Upper lobe of right lung (tissue), 1 donor: Measurements from ENCODE around the gene OR5AU1. TPM values are rescaled to one million over a fixed set of nuclear protein-coding genes. Genes with fewer than 3 reads are reported as not detected.

Source experiments
- ATAC-seq: fragments of 200-7000 bp; cut with Tn5 transposase; one replicate; pipeline ENCODE4 v1.9.1; 2020; ENCODE audit warnings: mild to moderate bottlenecking, moderate library complexity
- DNase-seq: peaks from one replicate; pipeline ENCODE4 v3.0.0-alpha.2; 2020
- H3K27ac ChIP-seq: fragments of 200-600 bp; one replicate; pipeline ENCODE4 v1.8.0; 2022
- H3K27me3 ChIP-seq: fragments of 200-600 bp; one replicate; pipeline ENCODE4 v1.8.0; 2022; ENCODE audit warnings: mild to moderate bottlenecking
- H3K36me3 ChIP-seq: fragments of 200-600 bp; one replicate; pipeline ENCODE4 v1.8.0; 2022
- H3K4me1 ChIP-seq: fragments of 200-600 bp; one replicate; pipeline ENCODE4 v1.8.0; 2022
- H3K4me3 ChIP-seq: fragments of 200-600 bp; one replicate; pipeline ENCODE4 v1.8.0; 2022; ENCODE audit warnings: mild to moderate bottlenecking
- H3K9me3 ChIP-seq: fragments of 200-600 bp; one replicate; pipeline ENCODE4 v1.8.0; 2022
- CTCF ChIP-seq: fragments of 200-600 bp; IDR thresholded peaks from one replicate; pipeline ENCODE4 v1.8.0; 2022; ENCODE audit warnings: antibody characterized with exemption
- intact Hi-C: fragments of 100-400 bp; cut with DNase I; formaldehyde crosslinking; loops from one replicate; pipeline ENCODE4 v1.11.0; 2022
- total RNA-seq: library from RNA; stranded (reverse); fragmentation: NEBNext Ultra II Directional; extraction: Animal tissue kit (Norgen Biotek cat#: 25700); gene quantifications from one replicate; pipeline ENCODE4 v1.2.1, GENCODE V29; 2021
- donor health status: DM: no; HTN: yes; CAD: no; lungs with severe emphysema.

The OR5AU1 gene
- total RNA-seq, 1 donor from 2014 or later: not detected

GRCh38 chr14:21123429-21123828 lies 32.4 kb downstream of the OR5AU1 start:
- DNase-seq: no peak
- intact Hi-C loops: no loop called here
- Histone ChIP-seq H3K36me3 (no peaks in the 10 kb centered on the region), H3K27ac (no peak overlapping the region), H3K27me3 (no peaks in the 10 kb centered on the region), H3K4me1 (no peaks in the 10 kb centered on the region), H3K4me3 (no peak overlapping the region), H3K9me3 (no peaks in the 10 kb centered on the region)
- TF ChIP-seq CTCF: no peak
- no peak for ATAC-seq

DNA sequence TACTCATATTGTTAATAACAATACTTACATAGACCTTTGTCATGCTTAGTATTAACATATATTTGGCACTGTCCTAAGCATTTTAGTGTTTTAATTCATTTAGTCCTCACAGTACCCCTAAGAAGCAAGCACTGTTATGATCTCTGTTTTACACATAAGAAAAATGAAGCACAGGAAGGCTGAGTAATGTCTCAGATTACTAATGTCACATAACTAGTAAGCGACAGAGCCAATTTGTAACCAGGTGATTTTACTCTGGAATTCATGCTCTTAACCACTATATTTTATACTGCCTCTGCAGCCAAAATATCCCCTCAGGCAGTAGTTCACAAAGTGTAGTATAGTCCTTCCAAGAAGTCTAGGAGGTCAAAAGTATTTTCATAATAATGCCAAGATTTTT lies 34.7 kb downstream of the OR5AU1 start:
- intact Hi-C loops: no loop called here
- DNase-seq: no peak
- no peak for TF ChIP-seq CTCF

DNA sequence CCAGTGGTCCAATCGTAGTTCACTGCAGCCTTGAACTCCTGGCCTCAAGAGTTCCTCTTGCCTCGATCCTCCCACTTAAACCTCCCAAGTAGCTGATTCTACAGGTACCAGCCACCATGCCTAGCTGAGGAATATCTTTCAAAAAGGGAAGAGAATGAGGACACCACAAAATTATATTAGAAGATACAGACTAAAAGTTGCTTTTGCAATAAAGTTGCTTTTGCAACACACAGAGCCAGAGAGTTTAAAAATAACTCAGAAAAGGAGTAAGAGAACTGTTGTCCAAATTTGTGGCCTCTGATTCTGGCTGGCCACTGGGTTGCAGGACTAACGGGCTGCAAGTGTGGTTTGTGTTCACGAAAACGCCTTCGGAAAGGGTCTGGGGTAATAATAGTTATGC lies 35.2 kb downstream of the OR5AU1 start:
- no peaks in the 10 kb centered on the region for H3K9me3 ChIP-seq
- no peak for TF ChIP-seq CTCF
- H3K4me1 ChIP-seq: no peaks in the 10 kb centered on the region
- intact Hi-C loops: no loop called here
- ATAC-seq: no peak
- no peaks in the 10 kb centered on the region for H3K27me3 ChIP-seq
- H3K4me3 ChIP-seq: no peak overlapping the region
- H3K27ac ChIP-seq: no peak overlapping the region
- no peak for DNase-seq
- H3K36me3 ChIP-seq: no peaks in the 10 kb centered on the region

More for the DNA sequence above, 34.7 kb downstream of the OR5AU1 start:
- H3K4me1 ChIP-seq: no peaks in the 10 kb centered on the region
- no peak for ATAC-seq
- no peaks in the 10 kb centered on the region for H3K9me3 ChIP-seq
- H3K27ac ChIP-seq: no peak overlapping the region
- H3K27me3 ChIP-seq: no peaks in the 10 kb centered on the region
- H3K36me3 ChIP-seq: no peaks in the 10 kb centered on the region
- H3K4me3 ChIP-seq: no peak overlapping the region

- Histone ChIP-seq H3K9me3 (no peaks in the 10 kb centered on the region), H3K36me3 (no peaks in the 10 kb centered on the region), H3K4me1 (no peaks in the 10 kb centered on the region), H3K27me3 (no peaks in the 10 kb centered on the region), H3K4me3 (no peak overlapping the region), H3K27ac (no peak overlapping the region)
- DNase-seq: no peak
- intact Hi-C loops: no loop called here
- no peak for TF ChIP-seq CTCF
- no peak for ATAC-seq
These were observed 36.9 kb downstream of the OR5AU1 start for GRCh38 chr14:21118933-21119332.

DNA sequence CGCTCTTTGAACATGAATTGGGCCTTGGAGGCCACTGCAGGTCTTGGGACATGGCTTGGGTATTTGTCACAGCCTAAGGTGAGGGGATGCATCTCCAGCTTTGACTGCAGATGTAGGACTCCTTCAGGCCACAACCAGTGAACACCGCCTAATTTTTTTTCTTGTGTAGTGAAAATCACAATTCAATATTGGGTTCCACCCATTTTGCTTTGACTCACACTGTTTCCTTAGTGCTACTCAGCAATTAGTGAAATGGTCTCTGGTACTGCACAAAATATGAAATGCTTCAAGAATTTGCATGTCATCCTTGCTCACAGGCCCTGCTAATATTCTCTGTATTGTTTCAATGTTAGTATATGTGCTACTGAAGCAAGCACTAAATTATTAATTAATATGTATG lies 42.5 kb downstream of the OR5AU1 start:
- Histone ChIP-seq H3K36me3 (no peaks in the 10 kb centered on the region), H3K27ac (no peak overlapping the region), H3K27me3 (no peaks in the 10 kb centered on the region), H3K9me3 (no peaks in the 10 kb centered on the region), H3K4me3 (no peak overlapping the region), H3K4me1 (no peaks in the 10 kb centered on the region)
- intact Hi-C loops: no loop called here
- no peak for DNase-seq
- ATAC-seq: no peak
- no peak for TF ChIP-seq CTCF

- no peak for ATAC-seq
- intact Hi-C loops: no loop called here
- TF ChIP-seq CTCF: no peak
These were observed 43.6 kb downstream of the OR5AU1 start for GRCh38 chr14:21112255-21112654.

More at GRCh38 chr14:21112255-21112654, 43.6 kb downstream of the OR5AU1 start:
- Histone ChIP-seq H3K9me3 (no peaks in the 10 kb centered on the region), H3K27me3 (no peaks in the 10 kb centered on the region), H3K4me1 (peaks cover 1% of the 10 kb centered on the region), H3K36me3 (no peaks in the 10 kb centered on the region), H3K27ac (no peak overlapping the region), H3K4me3 (no peak overlapping the region)
- no peak for DNase-seq
